GM13976 (cell line): Measurements from ENCODE around the gene APOL1.
"Not testable (repeated sequence)": the region's sequence is repeated elsewhere in the genome, so short reads cannot be mapped to it uniquely, and the experiment has no call there.

Experiments used
- DNase-seq: peaks from one replicate; pipeline ENCODE4 v3.0.0; 2012; ENCODE audit warnings: low spot score
- CTCF ChIP-seq: IDR thresholded peaks from 2 replicates; pipeline ENCODE4 v1.5.1; 2012; ENCODE audit warnings: borderline replicate concordance, mild to moderate bottlenecking; ENCODE audit not compliant: insufficient read depth; ENCODE audit errors: extremely low read depth, missing control alignments, control extremely low read depth
- in situ Hi-C: fragments of 300-500 bp; cut with MboI; formaldehyde crosslinking; loops from one replicate; pipeline ENCODE4 v1.12.0; 2022; ENCODE audit warnings: low sequenced_read_pairs, mixed read lengths, inconsistent platforms; ENCODE audit not compliant: unreplicated experiment

The APOL1 gene

DNA sequence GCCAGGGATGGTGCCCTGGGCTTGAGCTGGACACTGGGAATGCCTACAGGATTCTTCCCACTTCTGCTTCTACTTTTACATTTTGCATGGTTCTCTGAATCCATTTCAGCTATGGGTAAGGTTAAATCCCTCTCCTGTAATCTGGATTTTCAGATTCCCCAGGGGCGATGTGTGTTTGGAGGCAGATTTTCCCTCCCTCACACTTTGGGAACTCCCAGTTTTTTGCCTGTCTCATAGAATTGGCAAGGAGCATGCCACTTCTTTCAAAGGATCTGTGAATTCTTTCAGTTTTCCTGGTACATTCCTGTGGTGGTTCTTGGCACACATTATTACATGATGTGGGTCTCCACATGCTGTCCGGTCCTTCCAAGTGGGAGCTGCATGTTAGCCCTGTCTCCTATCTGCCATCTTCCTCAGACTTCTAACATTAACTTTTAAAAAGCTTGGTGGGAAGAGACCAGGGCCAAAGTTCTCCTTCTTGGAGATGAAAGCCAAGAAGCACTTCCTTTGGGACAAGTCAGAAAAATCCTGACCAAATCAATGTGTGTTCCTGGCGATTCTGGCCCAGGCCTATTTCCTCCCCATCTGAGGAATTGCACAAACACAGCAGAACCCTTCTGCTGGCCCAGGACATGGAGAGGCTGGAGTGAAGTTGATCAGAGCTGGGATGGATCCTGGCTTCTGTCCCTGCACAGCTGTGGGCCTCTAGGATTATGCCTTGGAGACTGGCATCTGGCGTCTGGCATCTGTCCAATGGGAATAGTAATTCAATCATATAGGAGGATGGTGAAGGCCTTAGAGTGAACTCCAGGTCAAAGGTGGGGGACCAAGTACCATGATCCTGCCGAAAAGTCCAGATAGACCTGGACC, 8.2 kb upstream of the APOL1 start:
- DNase-seq = no peak
- in situ Hi-C loops = no loop called here
- TF ChIP-seq CTCF = no peak

DNA sequence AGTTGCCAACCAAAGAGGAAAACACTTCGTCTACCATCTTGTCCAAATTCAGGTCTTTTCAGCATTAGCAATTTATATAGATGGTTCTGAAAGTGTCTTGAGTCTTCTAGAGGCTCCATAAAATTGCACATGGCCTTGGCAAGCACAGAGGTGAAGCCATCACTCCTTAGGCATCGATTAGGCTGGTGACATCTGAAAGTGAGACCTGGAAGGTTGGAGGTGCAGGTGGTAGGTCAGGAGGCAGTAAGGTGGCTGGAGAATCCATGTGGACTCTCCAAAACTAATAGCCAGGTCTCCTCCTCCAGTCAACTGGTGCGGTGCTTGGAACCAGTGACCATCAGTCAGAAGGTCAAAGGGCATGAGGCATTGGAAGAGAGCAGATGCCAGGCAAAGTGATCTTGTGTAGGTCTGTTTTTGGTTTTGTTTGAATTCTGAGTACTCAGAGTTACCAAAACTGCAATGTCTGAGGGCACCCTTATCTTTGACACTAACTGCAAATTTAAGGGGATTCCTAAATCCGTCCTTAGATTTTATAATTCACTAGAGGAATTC, 7.1 kb upstream of the APOL1 start:
- in situ Hi-C loops = no loop called here
- DNase-seq = no peak
- no peak for TF ChIP-seq CTCF

- TF ChIP-seq CTCF = no peak
- no peak for DNase-seq
- in situ Hi-C loops = no loop called here
These were observed 6.2 kb upstream of the APOL1 start for GRCh38 chr22:36246718-36247117.

- in situ Hi-C loops = no loop called here
- TF ChIP-seq CTCF = no peak
These were observed 5.0 kb upstream of the APOL1 start for GRCh38 chr22:36247955-36248354.

DNA sequence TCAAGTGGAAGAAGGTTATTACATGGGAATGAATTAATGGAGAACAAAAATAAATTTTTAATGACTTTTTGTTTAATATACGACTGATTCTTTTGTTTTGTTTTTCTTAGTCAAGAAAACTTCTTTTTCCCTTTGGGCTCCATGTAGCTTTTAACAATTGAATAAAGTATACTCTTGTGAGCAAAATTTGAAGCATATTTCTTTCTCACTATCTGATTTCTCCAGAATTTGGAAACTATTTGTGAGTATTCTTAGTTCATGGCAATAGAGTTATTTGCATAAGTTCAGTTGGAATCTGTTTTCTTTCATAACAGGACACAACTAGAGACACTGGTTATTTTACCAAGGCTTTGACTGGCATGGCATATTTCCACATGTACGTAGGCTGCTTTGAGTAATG, 3.8 kb upstream of the APOL1 start:
- no peak for TF ChIP-seq CTCF
- in situ Hi-C loops = no loop called here
- DNase-seq = no peak

More at GRCh38 chr22:36247955-36248354, 5.0 kb upstream of the APOL1 start:
- DNase-seq = no peak

DNA sequence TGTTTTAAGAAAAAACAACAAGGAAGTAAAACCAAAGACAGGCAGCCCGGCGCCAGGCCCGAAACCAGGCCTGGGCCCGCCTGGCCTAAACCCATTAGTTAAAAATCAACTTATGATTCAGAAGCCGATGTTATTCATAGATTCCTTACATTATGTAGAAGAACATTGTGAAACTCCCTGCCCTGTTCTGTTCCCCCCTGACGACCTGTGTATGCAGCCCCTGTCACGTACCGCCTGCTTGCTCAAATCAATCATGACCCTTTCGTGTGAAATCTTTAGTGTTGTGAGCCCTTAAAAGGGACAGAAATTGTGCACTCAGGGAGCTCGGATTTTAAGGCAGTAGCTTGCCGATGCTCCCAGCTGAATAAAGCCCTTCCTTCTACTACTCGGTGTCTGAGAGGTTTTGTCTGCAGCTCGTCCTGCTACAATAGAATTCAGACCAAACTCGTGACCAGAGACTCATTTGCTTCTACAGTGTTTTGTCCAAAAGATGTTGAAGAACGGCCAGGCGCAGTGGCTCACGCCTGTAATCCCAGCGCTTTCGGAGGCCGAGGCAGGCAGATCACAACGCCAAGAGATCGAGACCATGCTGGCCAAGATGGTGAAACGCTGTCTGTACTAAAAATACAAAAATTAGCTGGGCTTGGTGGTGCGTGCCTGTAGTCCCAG, 2.5 kb upstream of the APOL1 start:
- DNase-seq, in situ Hi-C loops: not testable (repeated sequence)

GRCh38 chr22:36251979-36252608, 839 bp upstream of the APOL1 start:
- in situ Hi-C loops, DNase-seq: not testable (repeated sequence)
